ENCODE data around the gene EFCAB10. TPM values are rescaled to one million over a fixed set of nuclear protein-coding genes. Genes with fewer than 3 reads are reported as not detected.

EFCAB10 gene
- total and polyA plus RNA-seq, 2 of the 13 experiments (the other 11 are each of a cell fraction or from before 2014, with no cell fraction given), result 0.40 TPM; not detected in 1

DNA sequence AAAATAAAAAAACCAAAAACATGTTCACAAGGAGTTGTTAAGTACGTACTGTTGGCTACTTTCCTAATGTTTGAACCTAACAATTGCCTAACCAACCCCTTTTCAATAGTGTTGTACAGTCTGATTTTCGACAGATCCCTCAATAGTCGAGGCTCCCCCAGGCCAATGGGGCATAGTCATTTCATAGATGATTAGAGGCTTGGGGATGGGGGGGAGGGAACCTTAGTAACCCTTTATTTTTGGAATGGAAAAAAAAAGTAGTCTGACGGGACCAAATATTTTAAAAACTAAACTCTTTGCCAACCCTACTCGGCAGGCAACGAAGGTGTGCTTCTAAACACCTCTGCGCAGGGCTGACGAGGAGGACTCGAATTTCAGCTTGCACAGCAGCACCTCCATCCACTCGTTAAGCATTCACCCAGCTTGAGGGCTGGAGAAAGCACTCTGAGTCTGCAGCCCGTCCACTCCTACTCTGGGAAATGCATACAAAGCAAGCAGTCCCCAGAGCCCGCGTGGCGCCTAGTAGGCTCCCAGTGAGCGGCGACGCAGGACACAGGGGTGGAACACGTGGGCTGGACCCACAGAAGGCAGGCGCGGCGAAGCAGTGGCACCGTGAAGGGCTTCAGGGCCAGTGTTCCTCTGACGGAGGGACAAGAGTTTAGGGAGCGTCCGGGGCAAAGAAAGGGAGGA, 60.1 kb downstream of the EFCAB10 start (continued):
- TF ChIP-seq HNRNPH1 (optimal IDR thresholded peaks at IDR 0.05; ENCODE audit: low read depth, low read length), result no peak
- TF ChIP-seq TMF1 (CRISPR knock-in tag; IDR thresholded peaks at IDR 0.05; ENCODE audit: low read depth), result peak; percentile 16; the same call in 1 of the 2 replicates
- peak; percentile 81; the same call in 1 of the 2 replicates for TF ChIP-seq NFKB2 (CRISPR knock-in tag; IDR thresholded peaks at IDR 0.05; ENCODE audit: borderline replicate concordance)
- TF ChIP-seq ZFP41 (CRISPR knock-in tag; IDR thresholded peaks at IDR 0.05; ENCODE audit: borderline replicate concordance), result 0 out of 2 replicates have a peak, but pooled peaks have one; percentile 38
- 0 out of 2 replicates have a peak, but pooled peaks have one; percentile 38 for TF ChIP-seq DR1 (CRISPR knock-in tag; IDR thresholded peaks at IDR 0.05)
- TF ChIP-seq, protein P1, sequence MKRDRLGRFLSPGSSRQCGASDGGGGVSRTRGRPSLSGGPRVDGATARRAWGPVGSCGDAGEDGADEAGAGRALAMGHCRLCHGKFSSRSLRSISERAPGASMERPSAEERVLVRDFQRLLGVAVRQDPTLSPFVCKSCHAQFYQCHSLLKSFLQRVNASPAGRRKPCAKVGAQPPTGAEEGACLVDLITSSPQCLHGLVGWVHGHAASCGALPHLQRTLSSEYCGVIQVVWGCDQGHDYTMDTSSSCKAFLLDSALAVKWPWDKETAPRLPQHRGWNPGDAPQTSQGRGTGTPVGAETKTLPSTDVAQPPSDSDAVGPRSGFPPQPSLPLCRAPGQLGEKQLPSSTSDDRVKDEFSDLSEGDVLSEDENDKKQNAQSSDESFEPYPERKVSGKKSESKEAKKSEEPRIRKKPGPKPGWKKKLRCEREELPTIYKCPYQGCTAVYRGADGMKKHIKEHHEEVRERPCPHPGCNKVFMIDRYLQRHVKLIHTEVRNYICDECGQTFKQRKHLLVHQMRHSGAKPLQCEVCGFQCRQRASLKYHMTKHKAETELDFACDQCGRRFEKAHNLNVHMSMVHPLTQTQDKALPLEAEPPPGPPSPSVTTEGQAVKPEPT (CRISPR knock-in tag; IDR thresholded peaks at IDR 0.05; ENCODE audit: low read depth), result peak; percentile 41; the same call in 1 of the 2 replicates
- TF ChIP-seq, protein P2, sequence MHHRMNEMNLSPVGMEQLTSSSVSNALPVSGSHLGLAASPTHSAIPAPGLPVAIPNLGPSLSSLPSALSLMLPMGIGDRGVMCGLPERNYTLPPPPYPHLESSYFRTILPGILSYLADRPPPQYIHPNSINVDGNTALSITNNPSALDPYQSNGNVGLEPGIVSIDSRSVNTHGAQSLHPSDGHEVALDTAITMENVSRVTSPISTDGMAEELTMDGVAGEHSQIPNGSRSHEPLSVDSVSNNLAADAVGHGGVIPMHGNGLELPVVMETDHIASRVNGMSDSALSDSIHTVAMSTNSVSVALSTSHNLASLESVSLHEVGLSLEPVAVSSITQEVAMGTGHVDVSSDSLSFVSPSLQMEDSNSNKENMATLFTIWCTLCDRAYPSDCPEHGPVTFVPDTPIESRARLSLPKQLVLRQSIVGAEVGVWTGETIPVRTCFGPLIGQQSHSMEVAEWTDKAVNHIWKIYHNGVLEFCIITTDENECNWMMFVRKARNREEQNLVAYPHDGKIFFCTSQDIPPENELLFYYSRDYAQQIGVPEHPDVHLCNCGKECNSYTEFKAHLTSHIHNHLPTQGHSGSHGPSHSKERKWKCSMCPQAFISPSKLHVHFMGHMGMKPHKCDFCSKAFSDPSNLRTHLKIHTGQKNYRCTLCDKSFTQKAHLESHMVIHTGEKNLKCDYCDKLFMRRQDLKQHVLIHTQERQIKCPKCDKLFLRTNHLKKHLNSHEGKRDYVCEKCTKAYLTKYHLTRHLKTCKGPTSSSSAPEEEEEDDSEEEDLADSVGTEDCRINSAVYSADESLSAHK (CRISPR knock-in tag; IDR thresholded peaks at IDR 0.05; ENCODE audit: borderline replicate concordance), result no peak
- no peak for TF ChIP-seq ZBTB1 (CRISPR knock-in tag; IDR thresholded peaks at IDR 0.05; ENCODE audit: borderline replicate concordance)
- TF ChIP-seq TAF1 (CRISPR knock-in tag; IDR thresholded peaks at IDR 0.05), result peak; percentile 33
- no peak for TF ChIP-seq SNAPC2 (CRISPR knock-in tag; IDR thresholded peaks at IDR 0.05)
- TF ChIP-seq GABPA (IDR thresholded peaks at IDR 0.05; ENCODE audit: low read depth, low read length), result no peak
- no peak for TF ChIP-seq GABPA (CRISPR knock-in tag; IDR thresholded peaks at IDR 0.05; ENCODE audit: low read depth)
- TF ChIP-seq NFKBIZ (CRISPR knock-in tag; IDR thresholded peaks at IDR 0.05), result no peak
- 0 out of 2 replicates have a peak, but pooled peaks have one; percentile 47 for TF ChIP-seq ZNF264 (CRISPR knock-in tag; IDR thresholded peaks at IDR 0.05)
- peak; percentile 10; the same call in 1 of the 2 replicates for TF ChIP-seq ZNF83 (CRISPR knock-in tag; IDR thresholded peaks at IDR 0.05; ENCODE audit: borderline replicate concordance)
- TF ChIP-seq, protein P3, sequence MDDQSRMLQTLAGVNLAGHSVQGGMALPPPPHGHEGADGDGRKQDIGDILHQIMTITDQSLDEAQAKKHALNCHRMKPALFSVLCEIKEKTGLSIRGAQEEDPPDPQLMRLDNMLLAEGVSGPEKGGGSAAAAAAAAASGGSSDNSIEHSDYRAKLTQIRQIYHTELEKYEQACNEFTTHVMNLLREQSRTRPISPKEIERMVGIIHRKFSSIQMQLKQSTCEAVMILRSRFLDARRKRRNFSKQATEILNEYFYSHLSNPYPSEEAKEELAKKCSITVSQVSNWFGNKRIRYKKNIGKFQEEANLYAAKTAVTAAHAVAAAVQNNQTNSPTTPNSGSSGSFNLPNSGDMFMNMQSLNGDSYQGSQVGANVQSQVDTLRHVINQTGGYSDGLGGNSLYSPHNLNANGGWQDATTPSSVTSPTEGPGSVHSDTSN (CRISPR knock-in tag; IDR thresholded peaks at IDR 0.05; ENCODE audit: borderline replicate concordance), result 0 out of 2 replicates have a peak, but pooled peaks have one; percentile 16
- TF ChIP-seq ZNF160 (CRISPR knock-in tag; IDR thresholded peaks at IDR 0.05), result no peak
- TF ChIP-seq, protein P4, sequence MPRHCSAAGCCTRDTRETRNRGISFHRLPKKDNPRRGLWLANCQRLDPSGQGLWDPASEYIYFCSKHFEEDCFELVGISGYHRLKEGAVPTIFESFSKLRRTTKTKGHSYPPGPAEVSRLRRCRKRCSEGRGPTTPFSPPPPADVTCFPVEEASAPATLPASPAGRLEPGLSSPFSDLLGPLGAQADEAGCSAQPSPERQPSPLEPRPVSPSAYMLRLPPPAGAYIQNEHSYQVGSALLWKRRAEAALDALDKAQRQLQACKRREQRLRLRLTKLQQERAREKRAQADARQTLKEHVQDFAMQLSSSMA (CRISPR knock-in tag; IDR thresholded peaks at IDR 0.05), result no peak
- 0 out of 2 replicates have a peak, but pooled peaks have one; percentile 73 for TF ChIP-seq ZNF251 (CRISPR knock-in tag; IDR thresholded peaks at IDR 0.05)
